Suprapubic skin (tissue), 4 donors: ENCODE data around the gene IQSEC2. TPM values are rescaled to one million over a fixed set of nuclear protein-coding genes. Genes with fewer than 3 reads are reported as not detected.

ENCODE experiments used
- DNase-seq, 2 donors: peaks; one replicate each; pipeline ENCODE4 v3.0.0-alpha.2; 2019; ENCODE audit warnings: low spot score in 2 of 2
- H3K27ac ChIP-seq: fragments of 200-600 bp; sonication (generic); one replicate; pipeline ENCODE4 v1.5.1; 2019
- H3K27me3 ChIP-seq: fragments of 200-600 bp; sonication (generic); one replicate; pipeline ENCODE4 v1.5.1; 2019
- H3K36me3 ChIP-seq: fragments of 200-600 bp; sonication (generic); one replicate; pipeline ENCODE4 v1.5.1; 2019
- H3K4me1 ChIP-seq: fragments of 200-600 bp; sonication (generic); one replicate; pipeline ENCODE4 v1.5.1; 2019
- H3K4me3 ChIP-seq: fragments of 200-600 bp; sonication (generic); one replicate; pipeline ENCODE4 v1.5.1; 2019; ENCODE audit warnings: mild to moderate bottlenecking
- H3K9me3 ChIP-seq: fragments of 200-600 bp; sonication (generic); one replicate; pipeline ENCODE4 v1.5.1; 2019
- EP300 ChIP-seq: sonication (generic); formaldehyde crosslinking; IDR thresholded peaks from one replicate; pipeline ENCODE4 v1.6.1; 2017; ENCODE audit warnings: antibody characterized with exemption
- POLR2A ChIP-seq, 2 donors: fragments of 450-650 bp; IDR thresholded peaks; one replicate each; pipeline ENCODE4 v1.6.1; 2017; ENCODE audit warnings: antibody characterized with exemption in 2 of 2, mild to moderate bottlenecking in 2 of 2, moderate library complexity in 2 of 2
- POLR2AphosphoS5 ChIP-seq, 3 donors: sonication (generic); formaldehyde crosslinking; IDR thresholded peaks; one replicate each; pipeline ENCODE4 v1.6.1; 2017; ENCODE audit warnings: antibody characterized with exemption in 3 of 3
- WGBS: methylation state at CpG from one replicate; pipeline ENCODE4 v1.1.5; 2018; 5-methylcytosine and 5-hydroxymethylcytosine counted together
- total RNA-seq, 4 donors: library from RNA; depleted of rRNA; stranded (reverse); fragments of >200 nt; gene quantifications; one replicate each; pipeline ENCODE4 v1.1.0, GENCODE V29; 2016
- TF ChIP-seq, protein P1 (sequence below), 2 donors: fragments of 200-600 bp in 1 of 2; fragments of 450-650 bp in 1 of 2; sonication (generic) in 1 of 2; IDR thresholded peaks; one replicate each; pipeline ENCODE4 v1.5.1; 2016 to 2019; ENCODE audit warnings: antibody characterized with exemption in 2 of 2, mild to moderate bottlenecking in 1 of 2, moderate library complexity in 1 of 2

IQSEC2 gene
- total RNA-seq, 4 donors from 2014 or later: 24.4 to 42.1 (median 28.9) TPM

DNA sequence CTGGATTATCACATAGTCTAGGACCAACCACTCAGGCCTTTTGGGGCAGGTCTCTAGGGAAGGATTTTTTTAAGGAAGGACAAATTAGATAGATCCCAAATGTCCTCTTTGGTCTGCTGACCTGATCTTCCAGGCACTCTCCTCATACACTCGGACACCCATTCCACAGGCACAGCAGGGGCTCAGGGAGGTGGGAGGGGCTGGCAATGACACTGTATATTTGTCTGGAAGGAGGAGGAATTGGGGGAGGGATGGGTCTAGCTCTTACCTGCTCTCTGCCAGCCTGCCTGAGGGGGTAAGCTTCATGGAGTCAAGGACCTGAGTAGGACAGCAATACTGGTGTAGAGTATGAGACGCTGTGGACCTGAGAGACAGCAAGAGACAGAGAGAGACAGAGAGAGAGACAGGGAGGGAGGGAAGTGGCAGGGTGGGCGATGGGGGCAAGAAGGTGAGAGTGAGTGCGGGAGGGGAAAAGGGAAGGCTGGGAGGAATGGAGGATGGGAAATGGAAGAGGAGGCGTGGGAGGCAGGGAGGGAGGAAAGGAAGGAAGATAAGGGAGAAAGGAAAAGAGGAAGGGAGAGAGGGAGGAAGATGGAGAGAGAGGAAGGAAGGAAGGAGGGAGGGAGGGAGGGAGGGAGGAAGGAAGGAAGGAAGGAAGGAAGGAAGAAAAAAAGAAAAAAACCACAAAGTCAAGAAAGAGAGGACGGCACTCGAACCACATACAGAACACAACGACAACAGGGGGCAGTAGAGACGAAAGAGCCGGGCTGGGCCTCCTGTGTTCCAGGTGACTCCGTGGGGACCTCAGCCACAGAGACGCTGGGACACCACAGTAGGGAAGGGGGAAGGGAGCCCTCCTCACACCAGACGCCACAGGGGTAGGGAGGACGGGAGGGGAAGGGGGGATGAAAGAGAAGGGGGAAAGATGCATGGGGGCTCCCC is 1.8 kb downstream of the IQSEC2 start:
- peaks cover 24% of the 10 kb centered on the region for H3K4me1 ChIP-seq
- no peaks in the 10 kb centered on the region for H3K9me3 ChIP-seq
- TF ChIP-seq, protein P1, sequence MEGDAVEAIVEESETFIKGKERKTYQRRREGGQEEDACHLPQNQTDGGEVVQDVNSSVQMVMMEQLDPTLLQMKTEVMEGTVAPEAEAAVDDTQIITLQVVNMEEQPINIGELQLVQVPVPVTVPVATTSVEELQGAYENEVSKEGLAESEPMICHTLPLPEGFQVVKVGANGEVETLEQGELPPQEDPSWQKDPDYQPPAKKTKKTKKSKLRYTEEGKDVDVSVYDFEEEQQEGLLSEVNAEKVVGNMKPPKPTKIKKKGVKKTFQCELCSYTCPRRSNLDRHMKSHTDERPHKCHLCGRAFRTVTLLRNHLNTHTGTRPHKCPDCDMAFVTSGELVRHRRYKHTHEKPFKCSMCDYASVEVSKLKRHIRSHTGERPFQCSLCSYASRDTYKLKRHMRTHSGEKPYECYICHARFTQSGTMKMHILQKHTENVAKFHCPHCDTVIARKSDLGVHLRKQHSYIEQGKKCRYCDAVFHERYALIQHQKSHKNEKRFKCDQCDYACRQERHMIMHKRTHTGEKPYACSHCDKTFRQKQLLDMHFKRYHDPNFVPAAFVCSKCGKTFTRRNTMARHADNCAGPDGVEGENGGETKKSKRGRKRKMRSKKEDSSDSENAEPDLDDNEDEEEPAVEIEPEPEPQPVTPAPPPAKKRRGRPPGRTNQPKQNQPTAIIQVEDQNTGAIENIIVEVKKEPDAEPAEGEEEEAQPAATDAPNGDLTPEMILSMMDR (IDR thresholded peaks at IDR 0.05): no peak
- TF ChIP-seq EP300: no peak
- no peak for TF ChIP-seq POLR2A (IDR thresholded peaks at IDR 0.05)
- no peak for TF ChIP-seq POLR2AphosphoS5 (IDR thresholded peaks at IDR 0.05)
- DNase-seq: no peak
- H3K27me3 ChIP-seq: no peaks in the 10 kb centered on the region
- no peaks in the 10 kb centered on the region for H3K36me3 ChIP-seq
- H3K4me3 ChIP-seq: peak overlapping the region; percentile 44
- WGBS: 54% methylated on average over 14 of the region's 14 CpGs
- no peak overlapping the region for H3K27ac ChIP-seq

DNA sequence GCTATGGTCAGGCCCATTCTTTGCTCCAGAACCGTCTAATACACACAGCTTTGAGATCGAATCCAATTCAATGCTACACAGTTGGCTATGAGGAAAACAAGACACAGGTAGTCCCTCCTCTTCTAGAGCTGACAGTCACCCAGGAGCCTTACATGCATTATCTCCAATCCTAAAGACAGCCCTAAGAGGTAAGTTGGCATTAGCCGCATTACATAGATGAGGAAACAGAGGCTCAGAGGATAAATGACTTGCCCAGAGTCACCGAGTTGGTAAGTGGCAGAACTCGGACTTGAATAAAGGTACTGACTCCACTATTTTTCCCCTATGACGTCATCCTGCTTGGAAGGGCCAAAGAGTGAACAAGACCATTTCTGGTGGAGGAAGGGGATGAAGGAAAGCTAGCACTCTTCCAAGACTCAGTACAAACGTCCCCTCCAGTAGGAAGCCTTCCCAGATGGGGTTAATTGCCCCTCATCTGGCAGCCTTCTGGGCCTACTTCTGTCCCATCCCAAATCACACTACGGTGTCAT is 8.5 kb downstream of the IQSEC2 start:
- no peak for DNase-seq
- peaks cover 2% of the 10 kb centered on the region for H3K4me1 ChIP-seq
- 71% methylated on average over 8 of the region's 8 CpGs for WGBS
- no peak overlapping the region for H3K4me3 ChIP-seq
- no peak for TF ChIP-seq EP300
- TF ChIP-seq, protein P1 (IDR thresholded peaks at IDR 0.05): no peak
- TF ChIP-seq POLR2A (IDR thresholded peaks at IDR 0.05): no peak
- no peak for TF ChIP-seq POLR2AphosphoS5 (IDR thresholded peaks at IDR 0.05)
- no peaks in the 10 kb centered on the region for H3K9me3 ChIP-seq
- no peak overlapping the region for H3K27ac ChIP-seq
- no peaks in the 10 kb centered on the region for H3K36me3 ChIP-seq
- H3K27me3 ChIP-seq: no peaks in the 10 kb centered on the region

DNA sequence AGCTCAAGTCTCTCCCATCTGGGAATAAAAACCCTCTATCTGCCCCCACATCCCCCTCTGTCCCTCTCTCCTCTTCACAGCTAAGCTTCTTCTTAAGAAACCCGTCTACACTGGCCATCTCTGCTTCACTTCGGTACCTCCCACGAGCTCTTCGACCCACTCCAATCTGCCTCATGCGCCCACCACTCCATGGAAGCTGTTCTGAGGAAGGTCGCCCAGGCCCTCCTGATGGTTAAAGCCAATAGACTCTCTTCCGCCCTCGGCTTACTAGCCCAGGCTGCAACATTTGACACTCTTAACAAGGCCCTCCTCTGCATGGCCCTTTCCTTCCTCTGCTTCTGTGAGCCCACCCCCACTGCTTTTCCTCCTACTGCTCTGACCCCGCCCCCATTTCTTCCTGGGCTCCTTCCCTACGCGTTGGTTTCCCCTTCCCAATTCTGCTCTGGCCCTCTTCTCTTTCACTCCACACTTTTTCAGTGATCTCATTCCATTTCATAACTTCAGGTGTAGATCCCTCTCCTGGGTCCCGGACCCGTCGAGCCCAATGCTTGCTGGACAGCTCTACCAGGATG is 11.8 kb downstream of the IQSEC2 start:
- no peaks in the 10 kb centered on the region for H3K27me3 ChIP-seq
- H3K4me3 ChIP-seq: no peak overlapping the region
- no peaks in the 10 kb centered on the region for H3K9me3 ChIP-seq
- DNase-seq: no peak
- H3K27ac ChIP-seq: no peak overlapping the region
- peaks cover 7% of the 10 kb centered on the region for H3K4me1 ChIP-seq
- H3K36me3 ChIP-seq: no peaks in the 10 kb centered on the region
- no peak for TF ChIP-seq EP300
- TF ChIP-seq POLR2A (IDR thresholded peaks at IDR 0.05): no peak
- TF ChIP-seq, protein P1 (IDR thresholded peaks at IDR 0.05): no peak
- no peak for TF ChIP-seq POLR2AphosphoS5 (IDR thresholded peaks at IDR 0.05)
- WGBS: 83% methylated on average over 14 of the region's 14 CpGs

DNA sequence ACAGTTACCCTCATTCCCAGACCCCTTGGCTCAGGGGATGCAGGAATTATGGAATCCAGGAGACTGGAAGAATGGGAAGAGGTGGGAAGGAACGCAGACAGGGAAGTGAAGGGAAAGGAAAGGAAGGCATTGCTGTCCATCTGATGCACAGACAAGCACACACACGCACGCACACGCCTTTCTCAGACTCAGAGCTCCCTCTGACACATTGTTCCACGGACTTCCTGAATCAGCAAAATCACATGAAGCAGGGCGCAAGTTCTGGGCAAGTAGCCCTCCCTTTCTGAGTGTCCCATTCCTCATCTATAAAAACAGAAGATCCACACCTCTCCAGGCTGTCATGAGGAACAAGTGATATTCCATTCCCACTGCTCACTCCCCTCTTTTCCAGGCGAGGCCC is 13.2 kb downstream of the IQSEC2 start:
- no peaks in the 10 kb centered on the region for H3K27me3 ChIP-seq
- no peaks in the 10 kb centered on the region for H3K36me3 ChIP-seq
- H3K4me3 ChIP-seq: no peak overlapping the region
- H3K4me1 ChIP-seq: peaks cover 12% of the 10 kb centered on the region
- no peak for DNase-seq
- TF ChIP-seq, protein P1 (IDR thresholded peaks at IDR 0.05): no peak
- no peak for TF ChIP-seq POLR2A (IDR thresholded peaks at IDR 0.05)
- TF ChIP-seq POLR2AphosphoS5 (IDR thresholded peaks at IDR 0.05): no peak
- no peak for TF ChIP-seq EP300
- H3K9me3 ChIP-seq: no peaks in the 10 kb centered on the region
- no peak overlapping the region for H3K27ac ChIP-seq
- WGBS: 55% methylated on average over 7 of the region's 7 CpGs

DNA sequence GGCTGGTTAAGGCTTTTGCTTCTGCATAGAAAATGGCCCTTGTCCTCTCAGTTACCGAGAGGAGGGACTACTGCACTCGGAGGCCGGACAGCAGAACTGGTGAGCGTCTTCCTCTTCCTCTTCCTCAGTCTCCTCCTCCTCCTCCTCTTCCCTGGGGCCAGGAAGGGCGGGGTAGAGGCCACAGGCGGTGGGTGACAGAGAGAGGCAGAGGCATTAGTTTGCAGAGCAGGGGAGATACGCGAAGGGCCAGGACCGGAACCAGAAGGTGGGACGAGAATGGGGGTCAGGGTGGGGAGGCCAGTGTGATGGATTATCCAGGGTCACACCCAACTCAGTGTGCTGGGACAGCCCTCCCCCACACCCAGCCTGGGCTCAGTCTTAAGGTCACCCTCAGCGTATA is 14.5 kb downstream of the IQSEC2 start:
- WGBS: 71% methylated on average over 11 of the region's 11 CpGs
- H3K36me3 ChIP-seq: no peaks in the 10 kb centered on the region
- peaks cover 16% of the 10 kb centered on the region for H3K4me1 ChIP-seq
- no peak for DNase-seq
- H3K9me3 ChIP-seq: no peaks in the 10 kb centered on the region
- H3K27ac ChIP-seq: peak overlapping the region; percentile 54
- TF ChIP-seq, protein P1 (IDR thresholded peaks at IDR 0.05): no peak
- TF ChIP-seq EP300 (no peak), POLR2A (IDR thresholded peaks at IDR 0.05) (no peak), POLR2AphosphoS5 (IDR thresholded peaks at IDR 0.05) (no peak)
- no peak overlapping the region for H3K4me3 ChIP-seq
- H3K27me3 ChIP-seq: no peaks in the 10 kb centered on the region
